ENCODE data around the gene POLR2H.

DNA sequence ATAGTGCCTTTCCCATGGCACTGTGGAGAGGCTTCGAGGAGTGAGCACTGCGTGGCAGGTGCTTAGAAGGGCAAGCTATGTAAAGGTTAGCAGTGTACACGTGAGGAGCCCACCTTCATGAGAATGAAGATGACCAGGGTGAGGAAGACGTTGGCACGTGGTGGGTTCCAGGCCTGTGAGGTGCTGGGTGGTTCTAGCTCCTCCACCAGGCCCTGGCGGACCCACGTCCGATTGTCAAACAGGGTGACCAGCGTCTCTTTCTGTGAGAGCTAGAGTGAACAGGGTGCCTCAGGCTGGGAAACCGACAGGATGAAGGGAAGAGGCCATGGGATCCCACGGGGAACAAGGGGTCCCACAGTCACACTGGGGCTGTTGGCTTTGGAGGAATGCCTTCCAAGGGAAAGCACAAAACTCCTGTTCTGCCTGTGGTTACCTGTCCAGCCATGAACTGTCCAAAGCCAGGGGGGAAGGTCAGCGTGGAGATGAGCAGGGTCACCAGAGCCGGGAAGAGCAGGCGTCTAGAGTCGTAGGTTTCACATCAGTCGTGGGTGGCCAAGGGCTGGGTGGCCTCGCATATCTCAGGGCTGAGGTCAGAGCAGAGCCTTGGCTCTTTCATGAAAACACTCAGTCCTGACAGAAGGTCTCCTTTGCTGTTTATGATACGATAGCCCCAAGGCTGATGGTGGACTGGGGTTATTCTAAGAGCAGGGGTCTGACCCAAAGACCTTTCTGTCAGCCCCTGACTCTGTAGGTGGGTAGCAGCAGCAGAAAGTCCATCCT is 6.1 kb upstream of the POLR2H start:
- TF ChIP-seq, protein P1, sequence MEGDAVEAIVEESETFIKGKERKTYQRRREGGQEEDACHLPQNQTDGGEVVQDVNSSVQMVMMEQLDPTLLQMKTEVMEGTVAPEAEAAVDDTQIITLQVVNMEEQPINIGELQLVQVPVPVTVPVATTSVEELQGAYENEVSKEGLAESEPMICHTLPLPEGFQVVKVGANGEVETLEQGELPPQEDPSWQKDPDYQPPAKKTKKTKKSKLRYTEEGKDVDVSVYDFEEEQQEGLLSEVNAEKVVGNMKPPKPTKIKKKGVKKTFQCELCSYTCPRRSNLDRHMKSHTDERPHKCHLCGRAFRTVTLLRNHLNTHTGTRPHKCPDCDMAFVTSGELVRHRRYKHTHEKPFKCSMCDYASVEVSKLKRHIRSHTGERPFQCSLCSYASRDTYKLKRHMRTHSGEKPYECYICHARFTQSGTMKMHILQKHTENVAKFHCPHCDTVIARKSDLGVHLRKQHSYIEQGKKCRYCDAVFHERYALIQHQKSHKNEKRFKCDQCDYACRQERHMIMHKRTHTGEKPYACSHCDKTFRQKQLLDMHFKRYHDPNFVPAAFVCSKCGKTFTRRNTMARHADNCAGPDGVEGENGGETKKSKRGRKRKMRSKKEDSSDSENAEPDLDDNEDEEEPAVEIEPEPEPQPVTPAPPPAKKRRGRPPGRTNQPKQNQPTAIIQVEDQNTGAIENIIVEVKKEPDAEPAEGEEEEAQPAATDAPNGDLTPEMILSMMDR (IDR thresholded peaks at IDR 0.05; ENCODE audit: low read depth, low read length, poor library complexity, severe bottlenecking): no peak
- no peak for TF ChIP-seq EZH2phosphoT487 (IDR thresholded peaks at IDR 0.05; ENCODE audit: borderline replicate concordance, low read length)

All from DOHH2 (cell line).